Measurements from ENCODE around the gene RIPK4.

DNA sequence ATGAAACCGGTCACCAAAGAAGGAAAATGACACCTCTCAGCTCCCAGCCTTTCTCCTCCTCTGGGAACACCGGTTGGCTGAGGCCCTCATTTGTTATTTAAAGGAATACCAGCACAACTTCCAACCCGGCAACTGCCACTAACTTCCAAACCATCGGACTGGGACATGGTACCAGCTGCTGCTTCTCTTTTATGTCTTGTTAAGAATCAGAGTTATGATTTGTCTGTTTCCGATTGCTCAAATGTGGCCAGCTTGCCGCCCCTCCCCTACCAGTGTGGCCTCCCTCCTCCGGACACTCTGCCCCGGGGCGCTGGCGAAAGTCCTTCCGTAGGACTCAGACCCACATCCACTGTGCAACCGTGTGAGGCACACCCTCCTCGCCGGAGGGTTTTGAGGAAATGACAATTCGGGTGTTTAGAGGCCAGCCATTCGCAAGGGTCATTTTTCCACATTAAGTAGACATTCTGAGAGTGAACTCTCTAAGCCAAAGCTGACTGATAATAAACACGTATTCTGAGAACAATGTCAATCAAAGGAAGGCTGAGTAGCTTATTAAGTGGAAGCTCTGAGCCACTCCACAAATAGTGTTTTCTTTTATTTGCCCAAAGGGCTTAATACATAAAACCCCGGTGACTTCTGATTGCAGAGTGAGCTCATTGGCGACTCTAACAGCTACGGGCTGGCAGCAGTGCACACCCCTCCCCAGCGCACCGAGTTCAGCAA, 5.5 kb downstream of the RIPK4 start:
- TF ChIP-seq, protein P1, sequence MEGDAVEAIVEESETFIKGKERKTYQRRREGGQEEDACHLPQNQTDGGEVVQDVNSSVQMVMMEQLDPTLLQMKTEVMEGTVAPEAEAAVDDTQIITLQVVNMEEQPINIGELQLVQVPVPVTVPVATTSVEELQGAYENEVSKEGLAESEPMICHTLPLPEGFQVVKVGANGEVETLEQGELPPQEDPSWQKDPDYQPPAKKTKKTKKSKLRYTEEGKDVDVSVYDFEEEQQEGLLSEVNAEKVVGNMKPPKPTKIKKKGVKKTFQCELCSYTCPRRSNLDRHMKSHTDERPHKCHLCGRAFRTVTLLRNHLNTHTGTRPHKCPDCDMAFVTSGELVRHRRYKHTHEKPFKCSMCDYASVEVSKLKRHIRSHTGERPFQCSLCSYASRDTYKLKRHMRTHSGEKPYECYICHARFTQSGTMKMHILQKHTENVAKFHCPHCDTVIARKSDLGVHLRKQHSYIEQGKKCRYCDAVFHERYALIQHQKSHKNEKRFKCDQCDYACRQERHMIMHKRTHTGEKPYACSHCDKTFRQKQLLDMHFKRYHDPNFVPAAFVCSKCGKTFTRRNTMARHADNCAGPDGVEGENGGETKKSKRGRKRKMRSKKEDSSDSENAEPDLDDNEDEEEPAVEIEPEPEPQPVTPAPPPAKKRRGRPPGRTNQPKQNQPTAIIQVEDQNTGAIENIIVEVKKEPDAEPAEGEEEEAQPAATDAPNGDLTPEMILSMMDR (IDR thresholded peaks at IDR 0.05; ENCODE audit: insufficient read depth, low read depth, low read length): no peak
- no peak for TF ChIP-seq EZH2 (IDR thresholded peaks at IDR 0.05; ENCODE audit: insufficient read depth, low read length)
